GM12892 (cell line): ENCODE results near the gene MTHFR.

Experiments used
- POLR2A ChIP-seq: IDR thresholded peaks from 2 replicates; pipeline ENCODE4 v1.6.1; 2011; ENCODE audit warnings: low read depth, low read length, control low read depth
- POLR2AphosphoS5 ChIP-seq: IDR thresholded peaks from 2 replicates; pipeline ENCODE4 v1.6.1; 2011; ENCODE audit warnings: low read depth, low read length, control low read depth
- TAF1 ChIP-seq: IDR thresholded peaks from 2 replicates; pipeline ENCODE4 v1.6.1; 2011; ENCODE audit warnings: low read depth, mild to moderate bottlenecking, control low read depth, low read length, borderline replicate concordance

- TF ChIP-seq POLR2A (no peak), TAF1 (no peak), POLR2AphosphoS5 (no peak)
These were observed 11.4 kb upstream of the MTHFR start for GRCh38 chr1:11817192-11817591.
